HK-2 (cell line): Measurements from ENCODE around the gene CDH4.

Experiments used
- DNase-seq: peaks from one replicate; pipeline ENCODE4 v3.0.0-alpha.2; 2018; ENCODE audit not compliant: unreplicated experiment

CDH4 gene

DNA sequence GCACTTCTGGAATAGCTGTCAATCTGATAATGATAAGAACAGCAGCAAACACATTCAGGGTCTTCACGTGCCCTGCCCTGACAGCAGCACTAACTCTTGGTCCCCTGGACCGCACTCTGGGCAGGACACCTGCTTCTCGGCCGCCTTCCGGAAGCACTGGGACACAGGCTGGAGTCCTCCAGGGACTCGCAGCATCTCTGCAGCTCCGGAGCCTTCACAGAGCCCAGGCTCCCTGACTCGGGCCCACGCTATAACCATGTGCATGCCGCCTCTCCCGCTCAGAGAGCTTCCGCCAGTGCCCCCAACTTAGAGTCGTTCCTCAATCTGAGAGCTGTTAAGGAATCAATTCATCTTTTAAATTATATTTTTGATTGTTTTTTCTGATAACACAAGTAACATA, 436.4 kb downstream of the CDH4 start:
- DNase-seq = no peak

DNA sequence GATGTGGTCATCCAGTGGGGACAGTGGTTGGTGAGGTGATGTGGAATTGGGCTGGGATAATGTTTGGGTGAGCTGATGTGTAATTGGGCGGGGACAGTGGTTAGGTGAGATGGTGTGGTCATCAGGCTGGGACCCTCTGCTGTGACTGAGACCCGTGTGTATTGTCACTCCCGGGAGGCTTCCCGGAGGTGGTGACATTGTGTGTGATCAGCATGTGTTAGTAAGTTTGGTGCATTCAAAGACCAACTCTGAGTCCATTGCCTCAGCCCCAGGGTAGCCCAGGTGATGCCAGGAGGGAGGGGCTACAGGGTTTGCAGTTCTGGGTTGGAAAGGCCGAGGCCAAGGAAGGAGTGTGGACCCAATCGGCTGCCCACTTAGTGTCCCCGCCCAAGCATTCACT, 438.1 kb downstream of the CDH4 start:
- DNase-seq = no peak

DNA sequence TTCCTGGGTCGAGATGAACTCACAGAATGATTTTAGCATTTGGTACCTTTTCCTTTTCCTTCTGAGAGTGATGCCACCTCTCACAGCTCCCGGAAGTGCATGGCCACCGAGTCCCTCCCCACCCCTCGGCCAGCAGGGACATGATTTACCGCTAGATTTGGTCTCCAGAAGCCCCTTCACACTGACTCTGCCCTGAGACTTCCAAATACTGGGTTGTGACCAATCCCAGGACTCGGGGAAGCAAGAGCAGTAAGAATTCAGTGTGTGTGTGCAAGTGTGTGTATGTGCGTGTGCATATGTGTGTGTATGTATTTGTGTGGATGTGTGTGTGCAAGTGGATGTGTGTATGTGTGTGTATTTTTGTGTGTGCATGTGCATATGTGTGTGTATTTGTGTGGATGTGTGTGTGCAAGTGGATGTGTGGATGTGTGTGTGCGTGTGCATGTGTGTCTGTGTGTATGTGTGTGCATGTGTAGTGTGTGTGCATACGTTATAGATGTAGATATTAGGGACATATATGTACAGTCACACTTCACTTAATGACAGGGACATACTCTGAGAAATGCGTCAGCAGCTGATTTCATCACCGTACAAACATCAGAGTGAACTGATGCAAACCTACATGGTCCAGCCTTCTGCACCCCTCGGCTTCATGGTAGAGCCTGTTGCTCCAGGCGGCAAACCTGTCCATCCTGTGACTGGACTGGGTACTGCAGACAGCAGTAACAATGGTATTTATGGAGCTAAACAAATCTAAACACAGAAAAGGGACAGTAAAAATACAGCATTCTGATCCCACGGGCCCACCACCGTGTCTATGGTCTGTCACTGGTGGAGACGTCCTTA, 439.2 kb downstream of the CDH4 start:
- DNase-seq = no peak

DNA sequence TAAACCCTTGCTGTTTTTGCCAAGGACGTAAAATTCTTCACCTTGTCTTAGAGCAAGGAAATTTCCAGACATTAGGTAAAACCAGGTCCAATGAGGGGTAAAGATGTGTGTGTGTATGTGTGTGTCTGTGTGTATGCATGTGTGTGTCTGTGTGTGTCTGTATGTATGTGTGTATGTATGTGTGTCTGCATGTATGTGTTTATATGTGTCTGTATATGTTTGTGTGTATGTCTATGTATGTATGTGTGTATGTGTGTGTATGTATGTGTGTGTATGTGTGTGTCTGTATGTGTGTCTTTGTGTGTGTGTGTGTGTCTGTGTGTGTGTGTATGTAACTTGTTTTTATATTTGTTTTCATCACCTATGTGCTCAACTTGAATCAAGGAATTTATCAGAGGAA, 439.9 kb downstream of the CDH4 start:
- DNase-seq = no peak

DNA sequence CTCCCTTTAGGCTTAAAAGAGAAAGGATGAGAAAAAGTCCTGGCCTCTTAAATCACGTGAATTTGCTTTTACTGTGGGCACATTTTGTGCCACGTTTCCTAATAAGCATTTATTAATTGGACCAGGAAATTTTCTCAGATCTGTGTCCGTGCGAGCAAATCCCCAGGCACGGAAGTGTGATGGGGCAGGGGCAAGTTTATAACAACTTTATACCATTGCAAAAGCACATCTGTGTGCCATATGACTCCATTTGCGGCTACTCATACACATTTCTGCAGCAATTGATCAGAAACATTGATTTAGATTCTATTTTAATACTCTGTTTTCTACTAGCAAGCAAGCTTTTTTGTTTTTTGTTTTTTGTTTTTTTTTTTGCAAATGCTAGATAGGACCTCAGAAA, 440.4 kb downstream of the CDH4 start:
- DNase-seq = no peak

DNA sequence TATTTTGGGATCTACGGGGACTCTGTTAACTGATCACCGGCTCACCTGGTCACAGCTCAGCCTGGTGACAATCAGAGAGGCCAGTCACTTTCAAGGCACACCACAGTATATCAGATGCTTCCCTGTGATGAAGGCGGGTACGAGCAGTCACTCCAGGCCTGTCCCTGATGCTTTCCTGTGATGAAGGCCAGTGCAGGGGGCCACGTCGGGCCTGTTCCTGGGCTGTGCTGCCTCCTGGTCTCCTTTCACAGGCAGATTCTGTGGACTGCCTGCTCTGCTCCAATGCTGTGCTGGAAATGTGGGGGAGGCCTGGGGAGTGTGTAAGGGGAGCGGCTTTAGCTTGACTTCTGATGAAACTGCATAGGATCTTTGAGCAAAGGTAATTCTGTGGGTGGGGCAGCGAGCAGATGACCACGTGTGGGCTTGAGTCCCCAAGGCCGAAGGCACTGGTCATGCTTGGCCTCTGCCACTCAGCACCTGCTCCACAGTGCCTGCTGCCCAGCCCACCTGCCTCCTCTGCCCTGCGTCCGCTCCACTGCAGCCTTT, 441.1 kb downstream of the CDH4 start:
- DNase-seq = no peak

DNA sequence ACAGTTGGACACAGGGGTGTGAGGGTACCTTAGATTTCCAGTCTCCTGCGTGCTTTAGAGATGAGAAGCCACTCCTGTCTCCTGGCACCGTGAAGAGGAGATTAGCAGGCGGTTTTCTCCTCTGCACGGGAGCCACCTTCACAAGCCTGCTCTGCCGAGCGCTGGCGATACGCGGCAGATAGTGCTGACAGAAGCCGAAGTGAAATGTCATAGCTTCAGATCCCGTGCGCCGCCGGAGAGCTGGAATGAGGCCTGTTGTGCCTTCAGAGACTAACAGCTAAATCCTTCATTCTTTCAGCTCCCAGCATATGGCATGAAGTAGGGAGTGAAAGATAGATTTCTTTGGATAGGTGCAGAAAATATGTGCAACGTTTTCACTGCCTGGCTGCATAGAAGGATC, 442.6 kb downstream of the CDH4 start:
- no peak for DNase-seq

DNA sequence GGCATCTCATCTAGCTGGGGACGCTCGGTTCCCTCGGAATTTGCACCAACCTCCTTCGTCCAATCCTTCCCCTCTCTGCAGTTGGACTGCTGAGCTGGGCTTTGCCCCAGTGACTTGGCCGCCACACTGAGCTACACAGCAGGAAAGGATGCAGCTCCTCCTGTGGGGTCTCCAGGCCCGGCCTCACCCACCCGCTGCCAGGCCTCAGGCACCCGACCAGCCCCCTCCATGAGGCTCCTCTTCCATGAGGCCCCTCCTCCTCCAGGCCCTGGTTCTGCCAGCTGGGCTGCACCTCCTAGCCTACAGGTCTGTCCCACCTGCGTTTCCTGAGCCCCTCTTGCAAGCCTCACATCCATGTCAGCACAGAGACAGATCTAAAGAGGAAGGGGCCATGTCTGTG, 443.7 kb downstream of the CDH4 start:
- no peak for DNase-seq

DNA sequence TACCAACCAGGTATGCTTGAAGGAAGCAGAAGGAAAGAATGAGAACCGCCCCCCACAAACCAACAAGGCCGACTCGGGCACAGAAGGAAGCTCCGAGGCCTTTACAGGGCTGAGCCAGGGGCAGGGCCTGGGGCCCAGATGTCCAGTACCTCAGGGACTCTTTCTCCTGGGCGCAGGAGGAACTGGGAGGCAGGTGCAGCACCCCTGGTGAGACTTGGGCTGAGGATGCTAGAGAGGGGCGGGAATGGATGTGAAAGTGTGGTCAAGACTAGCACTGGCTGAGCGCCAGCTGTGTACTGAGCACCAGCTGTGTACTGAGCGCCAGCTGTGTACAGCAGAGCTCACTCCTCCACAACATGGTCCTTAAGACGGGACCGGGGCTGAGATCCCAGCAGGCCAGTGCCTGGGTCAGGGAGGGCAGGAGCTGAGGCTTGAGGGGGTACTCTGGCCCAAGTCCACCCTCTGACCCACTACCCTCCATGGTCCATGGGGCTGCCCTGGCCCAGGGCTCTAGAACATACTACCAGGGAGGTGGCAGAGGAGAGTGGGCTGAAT, 444.2 kb downstream of the CDH4 start:
- no peak for DNase-seq

DNA sequence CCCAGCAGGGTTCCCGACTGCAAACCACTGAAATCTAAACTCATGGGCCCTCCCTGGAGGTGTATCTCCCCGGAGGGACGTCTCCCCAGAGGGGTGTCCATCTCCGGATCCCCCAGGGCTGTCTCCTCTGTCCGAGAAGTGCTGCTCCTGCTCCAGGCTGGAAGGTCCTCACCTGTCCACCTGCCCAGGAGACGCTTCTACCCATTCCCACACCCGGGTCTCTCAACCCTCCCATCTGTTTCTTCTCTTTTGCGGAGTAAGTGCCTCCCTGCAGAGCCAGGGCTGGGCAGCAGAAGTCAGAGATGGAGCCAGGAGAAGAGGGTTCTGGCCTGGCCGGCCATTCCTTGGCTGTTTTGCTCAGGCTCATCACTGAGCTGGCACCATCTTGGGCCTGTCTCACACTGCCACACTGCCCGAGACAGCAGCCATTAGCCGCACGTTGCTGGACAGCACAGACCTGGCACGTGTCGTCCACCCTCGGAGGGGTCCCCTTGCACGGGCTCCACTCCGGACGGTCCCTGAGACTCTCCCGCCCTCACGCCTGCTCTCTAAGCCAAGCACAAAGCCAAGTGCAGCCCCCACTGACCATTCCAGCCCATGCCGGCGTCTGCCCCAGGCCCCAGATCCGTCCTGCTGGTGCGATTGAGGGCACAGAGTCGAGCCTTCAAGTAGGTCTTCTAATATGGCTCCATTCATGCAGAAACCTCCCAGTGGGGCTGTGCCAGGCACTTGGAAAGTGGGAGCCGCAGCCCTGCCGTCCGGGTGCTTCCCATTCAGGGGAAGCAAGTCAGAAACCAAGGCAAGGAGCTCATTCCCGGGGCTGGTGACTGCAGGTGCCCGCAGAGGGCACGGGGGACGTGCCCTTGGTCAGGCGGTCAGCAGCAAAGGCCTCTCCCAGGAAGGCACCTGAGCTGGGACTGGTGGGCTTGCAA, 445.9 kb downstream of the CDH4 start:
- no peak for DNase-seq

DNA sequence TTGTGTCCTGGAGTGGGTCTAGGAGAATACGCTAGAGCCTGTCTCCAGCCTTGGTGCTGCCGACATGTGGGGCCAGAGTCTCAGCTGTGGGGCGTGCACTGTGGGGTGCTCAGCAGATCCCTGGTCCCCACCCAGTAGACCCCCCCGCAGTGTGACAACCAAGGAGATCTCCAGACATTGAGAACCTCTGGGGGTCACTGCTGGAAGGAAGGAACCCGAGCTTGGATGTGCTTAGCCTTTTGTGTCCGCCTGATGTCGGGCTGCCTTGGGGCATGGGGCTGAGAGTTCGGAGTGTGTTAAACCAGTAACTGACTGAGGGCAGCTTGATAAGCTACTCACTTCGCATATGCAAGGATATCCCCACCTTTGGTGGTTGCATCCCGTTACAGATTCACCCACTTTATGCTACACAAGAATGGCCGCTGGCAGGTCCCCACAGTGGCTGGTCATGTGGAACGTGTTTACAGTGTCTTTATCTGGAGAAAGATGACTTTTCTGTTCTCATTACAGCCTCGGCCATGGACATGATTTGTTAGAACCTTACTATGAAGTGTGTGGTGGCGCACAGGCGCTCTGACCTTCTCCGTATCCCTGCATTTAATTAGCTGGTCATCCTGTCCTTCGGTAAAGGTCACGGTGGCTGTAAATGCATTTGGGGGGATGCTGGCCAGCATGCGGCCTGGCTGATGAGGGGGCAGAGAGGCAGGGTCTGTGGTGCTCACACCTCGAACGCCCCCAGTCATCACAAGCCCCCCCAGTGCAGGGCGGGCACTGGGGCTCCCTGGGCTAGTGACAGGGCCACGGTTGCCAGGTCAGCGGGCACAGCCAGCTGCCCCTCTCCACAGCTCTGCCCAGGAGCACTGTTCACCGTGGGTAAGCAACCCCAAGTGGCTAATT, 446.8 kb downstream of the CDH4 start:
- no peak for DNase-seq

DNA sequence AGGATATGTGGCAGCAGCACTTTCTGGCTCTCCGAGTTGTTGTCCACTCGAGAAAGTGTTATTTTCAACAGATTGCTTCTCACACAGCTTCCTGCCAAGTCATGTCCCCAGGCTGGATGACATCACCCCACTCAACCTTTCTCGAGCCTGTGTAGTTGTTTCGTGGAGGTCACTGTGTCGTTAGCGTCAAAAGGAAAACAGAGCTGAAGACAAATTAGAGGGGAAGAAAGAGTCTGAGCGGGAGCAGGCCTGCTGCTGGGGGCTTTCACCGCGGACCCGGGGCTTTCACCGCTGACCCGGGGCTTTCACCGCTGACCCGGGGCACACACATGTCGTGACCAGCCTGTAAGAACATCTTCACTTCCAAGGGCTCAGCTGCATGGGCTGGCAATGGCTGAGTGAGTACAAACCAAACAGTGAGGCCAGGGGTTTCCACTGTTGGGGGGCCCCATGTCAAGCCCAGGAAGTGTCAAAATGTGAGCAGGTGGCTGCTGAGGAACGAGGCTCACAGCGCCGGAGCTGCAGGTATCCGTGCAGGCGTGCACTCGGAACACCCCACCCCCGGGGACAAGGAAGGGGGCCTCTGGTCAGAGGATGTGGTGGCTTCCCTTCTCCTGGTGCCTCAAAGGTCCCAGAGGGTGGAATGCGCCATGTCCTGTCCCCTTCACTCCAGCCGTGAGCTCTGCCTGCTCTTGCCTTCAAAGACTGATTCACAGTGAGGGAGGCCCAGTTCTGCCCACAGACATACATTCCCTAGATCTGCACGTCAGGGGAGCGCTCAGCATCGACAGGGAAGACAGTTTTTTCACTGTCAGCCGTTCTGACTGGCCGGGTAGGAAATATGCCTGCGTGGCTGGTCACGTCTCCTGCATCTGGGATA, 447.7 kb downstream of the CDH4 start:
- DNase-seq = no peak

DNA sequence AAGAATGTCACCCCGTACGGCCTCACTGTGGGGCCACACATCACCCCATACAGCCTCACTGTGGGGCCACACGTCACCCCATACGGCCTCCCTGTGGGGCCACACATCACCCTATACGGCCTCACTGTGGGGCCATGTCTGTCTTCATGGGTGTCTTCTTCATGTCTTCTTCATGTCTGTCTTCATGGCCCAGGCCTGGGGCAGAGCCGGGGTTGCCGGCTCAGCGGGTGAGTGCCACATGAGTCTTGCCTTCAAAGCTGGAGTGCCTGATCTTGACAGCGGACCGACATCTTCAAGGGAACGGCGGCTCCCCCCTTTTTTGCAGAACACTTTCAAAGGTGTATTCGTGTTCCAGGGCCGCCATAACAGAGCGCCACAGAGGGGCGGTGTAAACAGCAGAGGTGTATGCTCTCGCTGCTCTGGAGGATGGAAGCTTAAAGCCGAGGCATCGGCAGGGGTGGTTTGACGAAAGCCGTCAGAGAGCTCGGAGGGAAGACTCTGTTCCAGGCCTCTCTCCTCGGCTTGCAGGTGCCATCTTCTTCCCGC, 448.6 kb downstream of the CDH4 start:
- no peak for DNase-seq

DNA sequence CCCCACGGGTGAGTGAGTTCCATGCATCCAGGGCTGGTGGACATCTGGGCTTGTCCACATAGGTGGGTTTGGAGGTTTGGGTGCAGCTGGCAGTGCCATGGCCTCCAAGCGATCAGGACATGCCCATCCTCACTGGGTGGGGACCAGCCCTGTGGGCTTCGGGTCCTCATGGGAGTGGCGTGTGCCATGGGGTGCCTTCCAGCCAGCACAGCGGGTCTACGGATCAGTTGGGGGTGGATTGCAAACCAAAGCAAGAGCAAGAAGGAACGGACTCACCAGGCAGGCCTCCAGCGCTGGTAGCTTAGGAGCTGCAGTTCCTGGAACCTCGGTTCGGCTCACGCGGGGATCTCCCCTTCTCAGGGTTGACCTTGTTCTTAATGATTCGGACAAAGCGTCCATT, 449.3 kb downstream of the CDH4 start:
- no peak for DNase-seq

DNA sequence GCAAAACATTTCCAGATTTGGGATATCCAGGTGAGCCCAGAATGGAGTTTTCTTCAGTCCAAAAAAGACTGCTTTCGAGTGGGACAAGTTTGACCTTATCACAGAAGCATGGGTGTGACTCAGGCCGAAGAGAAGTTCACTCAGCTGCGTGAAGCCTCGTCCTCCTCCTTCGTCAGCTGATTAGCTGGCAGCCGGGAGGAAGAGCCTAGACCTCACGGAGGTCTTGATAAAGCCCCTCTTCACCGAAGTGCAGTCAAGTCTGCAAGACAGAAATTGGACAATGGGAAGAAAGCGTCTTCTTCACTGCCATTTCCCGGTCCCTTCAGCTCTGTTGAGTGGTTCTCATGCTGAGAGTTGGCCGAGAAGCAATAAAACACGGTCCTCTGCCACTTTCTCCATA, 449.7 kb downstream of the CDH4 start:
- no peak for DNase-seq

DNA sequence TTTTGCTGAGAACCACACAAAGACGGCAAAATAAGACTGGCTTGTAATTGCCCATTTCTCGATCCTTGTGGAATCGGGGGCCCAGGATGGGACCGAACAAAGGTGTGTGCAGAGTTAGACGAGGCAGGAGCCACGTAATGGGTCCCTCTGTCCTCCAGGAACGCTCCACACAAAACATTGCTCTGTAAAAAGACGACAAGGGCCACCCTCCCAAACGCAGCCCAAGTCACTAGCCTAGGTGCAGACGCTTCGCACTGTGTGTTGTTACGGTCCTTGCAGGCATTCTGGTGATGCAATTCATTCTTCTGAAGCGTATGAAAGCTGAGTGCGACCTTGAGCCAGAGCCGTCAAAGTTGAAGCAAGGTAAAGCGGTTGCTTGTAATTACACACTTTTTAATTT, 450.2 kb downstream of the CDH4 start:
- DNase-seq = no peak

DNA sequence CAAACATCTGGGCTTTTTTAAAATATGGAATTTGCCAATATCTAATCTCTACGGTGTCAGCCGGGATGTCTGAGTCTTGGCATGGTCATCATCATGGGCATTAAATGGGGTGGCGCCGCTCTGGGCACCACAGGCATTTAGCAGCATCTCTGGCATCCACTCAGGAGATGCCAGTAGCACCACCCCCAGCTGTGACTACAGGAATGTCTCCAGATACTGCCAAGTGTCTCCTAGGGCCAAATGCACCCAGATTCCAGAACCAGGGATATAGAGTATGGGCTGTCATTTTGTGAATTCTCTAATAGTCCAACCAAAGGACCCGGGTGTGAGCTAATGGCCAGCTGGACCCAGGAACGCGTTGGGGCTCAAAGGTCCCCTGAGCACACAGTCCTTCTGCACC, 452.6 kb downstream of the CDH4 start:
- DNase-seq = no peak

DNA sequence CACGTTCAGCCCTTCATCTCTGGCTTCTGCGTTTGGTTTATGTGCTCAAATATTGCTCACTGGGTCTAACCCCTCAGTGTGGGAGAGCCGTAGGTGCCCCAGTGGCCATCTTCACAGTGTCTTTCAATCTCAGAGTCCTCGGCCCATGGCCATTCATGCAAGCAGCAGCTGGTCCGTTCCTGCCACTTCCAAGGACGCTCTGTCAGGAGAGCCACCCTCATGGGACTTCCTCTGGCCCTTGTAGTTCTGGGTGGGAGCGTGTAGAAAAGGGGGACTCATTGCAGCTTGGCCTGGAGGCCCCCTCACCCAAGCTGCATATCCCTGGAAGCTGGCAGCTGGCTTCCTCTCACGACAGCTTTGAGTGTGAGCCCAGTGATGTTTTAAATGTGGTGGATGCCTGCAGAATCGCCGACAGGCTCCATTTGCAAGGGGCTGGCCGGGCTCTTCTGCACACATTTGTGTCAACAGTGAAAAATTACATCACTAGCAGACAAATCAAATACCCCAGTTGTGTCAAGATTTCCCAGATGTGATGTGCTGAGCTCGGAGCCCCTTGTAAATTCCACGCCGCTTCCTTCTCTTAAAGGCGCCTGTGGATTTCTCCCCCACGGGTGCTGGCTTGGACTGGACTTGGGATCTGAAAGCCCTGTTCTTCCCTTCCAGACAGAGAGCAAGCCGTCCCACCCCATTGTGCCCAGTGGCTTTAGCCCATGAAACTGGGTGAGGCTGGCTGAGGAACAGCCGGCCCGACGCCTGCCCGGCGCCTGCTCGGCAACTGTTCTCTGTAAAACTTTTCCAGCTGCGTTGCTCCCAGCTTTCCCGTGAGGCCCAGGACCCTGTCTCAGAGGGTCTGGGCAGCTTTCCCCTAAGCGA, 453.6 kb downstream of the CDH4 start:
- no peak for DNase-seq
